HG02623 (cell line): ENCODE data around the gene RCSD1.

Source experiments
- ATAC-seq: cut with Tn5 transposase; IDR thresholded peaks from one replicate; pipeline ENCODE4 v1.9.1; 2021; ENCODE audit warnings: moderate library complexity; ENCODE audit not compliant: unreplicated experiment

Gene RCSD1

DNA sequence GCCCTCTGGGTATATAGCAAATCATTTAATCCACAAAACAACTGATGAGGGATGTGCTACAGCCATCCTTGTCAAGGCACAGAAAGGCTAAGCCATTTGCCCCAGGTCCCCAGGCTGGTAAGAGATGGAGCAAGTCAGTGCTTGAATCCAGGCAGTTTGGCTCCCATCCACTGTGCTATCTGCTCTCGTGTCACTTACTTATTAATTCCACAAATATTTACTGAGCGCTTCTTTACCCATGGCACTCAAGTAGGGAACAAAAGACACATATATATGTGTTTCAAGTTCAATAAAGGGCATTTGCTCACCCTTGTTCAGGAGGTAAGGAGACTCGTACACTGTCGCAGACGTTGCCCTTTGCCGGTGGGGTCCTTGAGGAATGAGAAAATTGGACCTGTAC, 53.2 kb downstream of the RCSD1 start:
- no peak for ATAC-seq

DNA sequence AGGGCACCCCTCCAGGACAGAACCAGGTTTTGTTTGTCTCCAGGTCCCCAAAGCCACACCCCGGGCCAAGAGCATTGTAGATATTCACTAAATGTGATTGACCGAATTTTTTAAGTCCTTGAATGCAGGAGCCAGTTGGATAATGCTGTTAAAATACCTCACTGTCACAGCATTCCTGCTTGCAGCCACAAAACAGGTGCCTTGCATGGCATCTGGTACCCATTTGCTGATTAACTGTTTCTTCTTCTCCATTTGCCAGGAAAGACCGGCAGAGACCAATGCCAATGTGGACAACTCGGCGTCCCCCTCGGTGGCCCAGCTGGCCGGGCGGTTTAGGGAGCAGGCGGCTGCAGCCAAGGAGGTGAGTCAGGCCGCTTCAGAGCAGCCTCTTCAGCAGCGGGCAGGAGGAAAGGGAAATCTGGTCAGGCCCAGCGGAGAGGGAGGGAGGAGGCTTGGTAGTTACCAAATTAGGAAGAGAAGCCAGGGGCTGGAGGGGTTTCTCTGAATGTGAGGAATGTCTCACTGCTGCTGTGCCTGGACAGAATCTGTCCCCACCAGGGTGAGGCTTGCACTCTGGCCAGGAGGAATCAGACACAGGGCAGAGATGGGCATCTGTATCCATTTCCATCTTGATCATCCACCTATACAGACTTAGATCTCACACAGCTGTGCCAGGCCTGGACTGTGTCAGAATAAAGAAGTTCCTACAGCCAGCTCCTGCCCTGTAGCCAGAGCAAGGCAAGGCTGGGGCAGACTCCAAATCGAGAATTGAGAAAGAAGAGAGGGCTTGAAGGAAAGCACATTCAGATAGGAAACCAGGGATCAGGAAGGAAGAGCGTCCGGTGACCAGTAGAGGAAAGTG, 53.8 kb downstream of the RCSD1 start:
- ATAC-seq: no peak

DNA sequence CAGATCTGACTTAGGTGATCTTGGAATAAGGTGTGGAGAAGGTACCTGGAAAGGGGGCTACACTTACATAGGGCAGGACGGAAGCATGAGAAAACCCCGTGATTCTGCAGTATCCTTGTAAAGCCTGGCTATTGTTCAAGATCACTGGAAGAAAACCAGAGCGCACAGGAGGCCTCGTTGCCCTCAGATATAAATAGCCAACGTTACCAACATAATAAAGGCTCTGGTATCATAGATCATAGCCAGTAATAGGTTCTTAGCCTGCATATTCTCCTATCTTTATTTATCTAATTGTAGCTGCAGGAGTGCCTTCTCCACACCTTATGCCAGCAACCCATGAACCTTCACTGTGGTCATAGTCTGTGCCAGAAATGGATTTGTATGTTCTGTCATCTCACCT, 55.8 kb downstream of the RCSD1 start:
- ATAC-seq: no peak

DNA sequence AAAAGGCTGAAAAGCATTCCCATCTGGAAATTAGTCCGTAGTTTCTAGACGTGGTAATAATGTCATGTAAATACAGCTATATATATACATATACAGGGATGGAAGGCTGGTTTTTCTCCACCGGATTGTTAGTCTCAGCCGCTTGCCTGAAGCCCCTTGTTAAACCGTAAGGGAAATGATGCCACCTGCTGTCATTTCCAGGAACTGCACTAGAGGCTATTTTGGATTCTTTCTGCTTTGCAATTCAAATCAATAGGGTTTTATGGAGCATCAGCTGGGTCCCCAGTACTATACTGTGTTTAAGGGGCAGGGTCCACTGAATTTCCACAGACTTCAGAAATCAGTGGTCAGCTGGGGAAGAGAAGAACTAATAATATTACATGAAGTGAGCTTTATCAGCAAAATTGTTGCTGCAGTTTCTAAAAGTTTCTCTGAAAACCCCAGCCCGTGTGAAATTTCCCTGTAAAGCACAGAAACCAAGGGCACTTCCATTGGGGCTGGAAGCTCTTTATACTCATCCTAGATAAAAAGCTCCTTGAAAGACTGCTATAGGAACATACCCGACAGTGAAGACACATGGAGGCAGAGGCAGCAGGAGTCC, 58.0 kb downstream of the RCSD1 start:
- no peak for ATAC-seq

DNA sequence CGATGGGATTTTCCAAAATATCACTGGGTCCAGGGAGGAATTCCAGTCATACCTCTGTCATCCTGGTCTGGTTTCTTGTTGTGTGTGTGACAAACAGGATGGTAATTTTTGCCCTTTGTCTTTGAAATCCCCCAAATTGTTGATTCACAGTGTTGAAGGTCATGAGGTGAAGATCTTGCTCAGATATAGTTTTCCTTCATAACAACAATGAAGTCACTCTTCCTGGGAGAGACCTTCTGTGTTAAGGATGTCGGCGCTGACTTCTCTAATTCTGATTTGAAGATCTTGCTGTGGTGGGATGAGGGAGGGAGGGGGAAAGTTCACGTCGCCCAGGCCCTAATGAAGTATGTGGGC, 59.5 kb downstream of the RCSD1 start:
- ATAC-seq: no peak

DNA sequence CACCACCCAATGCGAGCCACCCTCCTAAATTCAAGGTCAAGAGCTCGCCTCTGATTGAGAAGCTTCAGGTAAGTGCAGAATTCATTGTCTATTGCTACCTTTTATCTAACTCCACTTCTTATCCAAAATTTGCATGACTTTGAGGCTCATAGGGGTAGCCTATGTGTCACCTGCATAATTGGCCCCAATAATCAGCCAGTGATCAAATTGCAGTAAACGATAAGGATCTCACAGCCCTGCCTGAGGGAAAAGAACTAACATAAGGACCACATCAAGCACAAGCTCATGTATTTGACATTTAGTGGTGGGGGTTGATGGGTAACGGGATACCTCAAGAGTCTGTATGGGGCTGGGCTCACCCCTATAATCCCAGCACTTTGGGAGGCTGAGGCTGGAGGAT, 60.0 kb downstream of the RCSD1 start:
- ATAC-seq: no peak

DNA sequence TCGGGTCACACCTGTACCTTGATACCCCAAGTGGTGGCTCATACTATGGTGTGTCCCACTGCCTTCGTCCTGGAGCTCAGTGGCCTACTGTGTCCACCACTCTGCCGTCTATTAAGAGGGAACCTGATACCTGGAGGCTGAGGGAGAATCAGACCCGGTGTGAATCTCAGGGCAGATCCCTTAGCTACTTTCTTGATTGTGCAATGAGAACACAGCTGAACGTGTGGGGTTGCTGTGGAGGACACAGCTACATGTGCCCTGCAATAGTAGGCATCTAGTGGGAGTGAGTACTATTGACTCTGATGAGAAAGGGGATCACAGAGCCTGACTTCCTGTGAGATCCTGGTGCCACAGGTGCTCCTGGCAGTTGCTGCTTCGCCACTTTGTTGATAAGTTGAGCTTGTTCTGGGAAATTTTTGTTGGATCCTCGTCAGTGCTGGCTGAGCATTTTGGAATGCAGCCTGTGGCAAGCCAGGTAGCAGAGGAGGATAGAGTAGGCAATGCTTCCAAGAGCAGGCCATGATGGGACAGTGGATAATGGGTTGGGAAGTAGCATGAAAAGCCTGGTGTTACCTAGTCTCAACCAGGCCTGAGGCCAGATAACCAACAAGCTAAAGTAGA, 63.5 kb downstream of the RCSD1 start:
- no peak for ATAC-seq

DNA sequence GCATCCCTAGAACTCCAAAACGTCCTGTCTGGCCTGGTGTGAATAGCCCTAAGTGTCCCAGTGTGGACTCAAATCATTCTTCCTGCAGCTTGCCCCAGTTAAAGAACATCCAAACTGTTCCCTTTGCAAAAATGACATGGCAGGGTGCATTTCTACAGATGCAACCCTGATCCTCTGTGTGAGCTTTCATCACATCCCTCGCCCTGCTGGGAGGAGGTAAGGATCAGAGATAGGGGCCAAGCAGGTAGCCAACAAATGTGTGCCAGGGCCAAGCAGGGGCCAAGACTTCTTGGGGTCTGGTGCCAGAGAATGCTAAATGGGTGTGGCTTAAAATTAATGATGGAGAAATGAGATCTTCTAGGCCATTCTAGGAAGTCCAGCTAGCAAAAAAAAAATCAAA, 64.7 kb downstream of the RCSD1 start:
- ATAC-seq: no peak

DNA sequence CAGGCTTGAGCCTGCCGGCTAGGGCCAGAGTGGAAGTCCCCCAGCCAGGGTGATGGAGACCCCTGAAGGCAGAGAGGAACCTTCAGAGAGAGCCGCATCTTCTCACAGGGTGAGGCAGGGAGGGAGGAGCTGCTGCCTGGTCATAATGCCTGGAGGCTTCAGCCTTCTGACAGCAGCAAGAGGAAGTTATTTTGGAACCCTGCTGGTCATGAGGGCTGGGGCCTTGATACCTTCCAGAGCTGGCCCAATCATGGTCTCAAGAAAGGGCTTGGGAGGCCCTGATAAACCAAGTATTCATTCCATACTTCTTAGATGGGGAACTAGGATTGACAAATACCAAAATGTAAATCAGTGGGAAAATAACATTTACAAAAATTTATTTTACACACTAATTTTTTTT, 65.1 kb downstream of the RCSD1 start:
- no peak for ATAC-seq

DNA sequence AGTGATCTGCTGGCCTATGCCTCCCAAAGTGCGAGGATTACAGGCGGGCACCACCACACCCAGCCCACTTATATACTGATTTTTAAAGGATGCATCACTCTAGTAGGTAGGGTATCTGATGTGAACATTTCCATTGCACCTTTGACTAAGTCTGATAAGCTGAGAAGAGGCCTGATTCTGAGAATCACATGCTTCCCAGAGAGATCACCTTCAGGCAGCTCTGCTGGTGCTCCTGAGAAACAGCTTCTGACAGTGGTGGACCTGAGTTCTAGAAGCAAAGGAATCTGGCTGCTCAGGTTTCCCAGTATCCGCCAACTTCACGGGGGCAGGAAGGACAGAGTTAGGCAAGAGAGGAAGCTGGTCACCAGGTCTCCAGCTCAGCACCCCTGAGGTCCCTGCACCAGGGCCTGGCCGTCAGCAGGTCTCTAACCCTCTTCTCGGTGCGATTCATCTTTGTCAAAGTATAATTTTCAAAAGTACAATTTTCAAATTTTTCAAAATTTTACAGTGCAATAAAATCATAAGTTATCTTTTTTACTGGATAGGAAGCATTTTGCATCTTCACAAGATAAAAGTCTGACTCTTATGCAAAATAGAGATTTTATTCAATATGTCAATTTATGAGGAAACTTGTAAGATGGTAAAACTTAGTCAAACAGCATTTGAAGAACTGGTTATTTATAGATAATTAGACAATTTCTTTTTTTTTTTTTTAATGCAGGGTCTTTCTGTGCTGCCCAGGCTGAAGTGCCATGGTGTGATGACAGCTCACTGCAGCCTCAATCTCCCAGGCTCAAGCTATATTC, 65.9 kb downstream of the RCSD1 start:
- ATAC-seq: no peak

DNA sequence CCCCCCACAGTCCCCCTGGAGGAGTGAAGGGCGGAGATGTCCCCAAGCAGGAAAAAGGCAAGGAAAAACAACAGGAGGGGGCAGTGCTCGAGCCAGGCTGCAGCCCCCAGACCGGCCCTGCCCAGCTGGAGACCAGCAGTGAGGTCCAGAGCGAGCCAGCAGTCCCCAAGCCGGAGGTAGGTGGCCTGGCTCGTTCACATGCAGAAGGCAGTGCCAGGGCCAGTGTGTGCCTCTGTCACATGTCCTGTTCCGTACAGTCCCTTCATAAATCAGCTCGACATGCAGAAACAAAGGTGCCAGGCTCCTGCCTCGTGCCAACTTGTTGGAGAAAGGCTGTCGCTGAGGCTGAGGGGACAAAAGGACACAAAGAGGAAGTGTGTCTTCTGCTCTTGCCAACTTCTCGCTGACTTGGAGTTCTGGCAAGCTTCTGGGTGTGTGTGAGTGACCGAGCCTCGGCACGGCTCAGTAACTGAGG, 67.7 kb downstream of the RCSD1 start:
- ATAC-seq: no peak

DNA sequence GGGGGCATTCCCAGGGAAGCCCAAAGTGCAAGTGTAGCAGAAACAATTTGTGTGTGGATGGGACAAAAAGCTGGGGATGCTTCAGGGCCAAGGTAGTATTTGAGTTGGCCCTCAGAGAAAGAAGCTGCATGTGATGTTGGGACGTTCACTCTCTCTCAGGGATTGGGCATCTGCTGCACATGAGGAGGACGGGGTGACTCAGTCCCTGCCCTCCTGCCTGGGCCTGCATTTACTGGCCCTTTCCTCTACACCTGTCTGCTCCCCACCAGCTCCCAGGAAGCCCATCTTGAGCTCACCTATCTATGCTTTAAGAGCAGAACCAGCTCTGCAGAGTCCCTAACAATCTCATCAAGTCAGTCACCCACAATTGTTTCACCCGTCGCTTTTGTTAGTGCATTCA, 68.3 kb downstream of the RCSD1 start:
- ATAC-seq: no peak

DNA sequence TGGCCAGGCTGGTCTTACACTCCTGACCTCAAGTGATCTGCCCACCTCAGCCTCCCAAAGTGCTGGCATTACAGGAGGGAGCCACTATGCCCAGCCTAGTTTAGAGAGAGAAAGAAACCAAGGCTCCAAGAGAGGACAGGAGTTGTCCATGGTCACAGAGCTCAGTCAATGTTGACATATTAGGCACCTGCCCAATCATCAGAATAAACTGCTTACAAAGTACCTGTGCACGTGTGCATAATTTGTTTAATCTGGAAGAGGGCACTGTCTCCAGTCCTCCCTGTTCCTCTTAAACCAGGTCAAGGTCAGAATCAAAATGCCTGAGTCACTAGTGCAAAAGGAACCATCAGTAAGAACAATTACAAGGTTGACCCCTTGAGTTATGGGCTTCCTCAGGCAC, 71.5 kb downstream of the RCSD1 start:
- ATAC-seq: no peak

DNA sequence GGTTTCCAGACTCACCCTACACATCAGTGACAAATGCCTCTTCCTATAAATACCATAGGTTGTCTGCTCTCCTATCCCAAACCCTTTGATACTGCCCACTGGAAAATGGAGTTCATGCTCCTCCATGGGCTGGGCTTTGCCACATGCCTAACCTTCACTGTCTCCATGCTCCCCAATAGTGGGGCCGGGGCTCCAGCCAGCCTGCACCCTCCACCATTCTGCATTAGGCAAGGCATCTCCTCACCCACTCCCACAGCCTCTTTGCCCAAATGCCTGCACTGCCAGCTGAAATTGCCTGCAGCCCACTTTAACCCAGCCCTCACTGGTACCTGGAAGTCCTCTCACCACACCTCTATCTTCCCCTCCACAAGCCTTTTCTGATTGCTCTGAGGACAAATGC, 73.5 kb downstream of the RCSD1 start:
- ATAC-seq: no peak

DNA sequence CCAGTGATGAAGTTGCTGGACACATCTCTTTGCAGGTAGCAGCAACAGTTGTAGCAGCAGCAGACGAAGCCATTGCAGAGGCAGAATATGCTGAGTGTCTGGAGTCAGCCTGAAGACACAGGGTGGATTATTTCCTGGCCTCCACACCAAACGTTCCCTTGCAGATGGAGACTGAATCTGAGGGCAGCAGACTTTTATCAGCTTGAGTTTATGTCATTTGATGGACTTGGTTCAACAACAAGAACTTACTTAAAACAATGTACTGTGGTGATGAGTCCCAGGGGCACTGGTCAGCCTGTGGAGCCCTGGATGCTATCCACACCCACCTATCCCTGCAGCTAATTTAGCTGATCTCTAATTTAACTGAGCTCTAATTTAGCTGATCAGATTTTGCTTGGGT, 74.7 kb downstream of the RCSD1 start:
- ATAC-seq: no peak

DNA sequence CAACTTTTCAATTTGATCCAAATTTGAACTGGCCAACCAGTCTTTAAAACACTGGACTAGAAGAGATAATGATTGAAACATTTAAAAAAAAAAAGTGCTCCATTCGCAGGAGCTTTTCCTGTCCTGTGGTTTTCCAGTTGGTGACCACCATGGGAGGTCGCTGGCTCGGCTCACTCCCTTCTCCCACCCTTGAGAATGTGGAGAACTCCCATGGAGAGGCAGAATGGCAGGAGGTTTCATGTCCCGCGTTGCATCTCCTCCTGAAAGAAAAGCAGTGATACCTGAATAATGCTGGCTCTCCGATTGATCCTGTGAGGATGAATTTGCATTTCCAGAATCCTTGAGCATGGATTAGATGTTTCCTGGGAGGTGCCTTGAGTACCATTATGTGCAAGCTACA, 75.2 kb downstream of the RCSD1 start:
- no peak for ATAC-seq

DNA sequence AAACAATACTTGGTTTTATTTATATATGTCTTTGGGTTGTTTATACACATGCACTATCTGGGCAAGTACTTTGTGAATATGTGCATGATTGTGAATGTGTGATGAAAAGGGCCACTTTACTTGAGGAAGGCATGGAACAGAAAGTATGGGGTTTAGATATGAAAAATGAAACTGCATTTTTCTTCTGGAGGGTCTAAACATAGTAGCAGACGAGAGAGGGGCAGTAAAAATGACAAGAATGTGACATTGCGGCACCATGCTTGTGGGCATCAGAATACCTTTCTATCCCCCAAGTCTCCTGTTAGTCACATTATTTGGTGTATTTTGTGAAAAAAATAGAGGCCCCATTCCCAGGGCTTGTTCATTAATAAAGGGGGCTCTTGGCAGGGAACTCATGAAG, 76.3 kb downstream of the RCSD1 start:
- no peak for ATAC-seq

DNA sequence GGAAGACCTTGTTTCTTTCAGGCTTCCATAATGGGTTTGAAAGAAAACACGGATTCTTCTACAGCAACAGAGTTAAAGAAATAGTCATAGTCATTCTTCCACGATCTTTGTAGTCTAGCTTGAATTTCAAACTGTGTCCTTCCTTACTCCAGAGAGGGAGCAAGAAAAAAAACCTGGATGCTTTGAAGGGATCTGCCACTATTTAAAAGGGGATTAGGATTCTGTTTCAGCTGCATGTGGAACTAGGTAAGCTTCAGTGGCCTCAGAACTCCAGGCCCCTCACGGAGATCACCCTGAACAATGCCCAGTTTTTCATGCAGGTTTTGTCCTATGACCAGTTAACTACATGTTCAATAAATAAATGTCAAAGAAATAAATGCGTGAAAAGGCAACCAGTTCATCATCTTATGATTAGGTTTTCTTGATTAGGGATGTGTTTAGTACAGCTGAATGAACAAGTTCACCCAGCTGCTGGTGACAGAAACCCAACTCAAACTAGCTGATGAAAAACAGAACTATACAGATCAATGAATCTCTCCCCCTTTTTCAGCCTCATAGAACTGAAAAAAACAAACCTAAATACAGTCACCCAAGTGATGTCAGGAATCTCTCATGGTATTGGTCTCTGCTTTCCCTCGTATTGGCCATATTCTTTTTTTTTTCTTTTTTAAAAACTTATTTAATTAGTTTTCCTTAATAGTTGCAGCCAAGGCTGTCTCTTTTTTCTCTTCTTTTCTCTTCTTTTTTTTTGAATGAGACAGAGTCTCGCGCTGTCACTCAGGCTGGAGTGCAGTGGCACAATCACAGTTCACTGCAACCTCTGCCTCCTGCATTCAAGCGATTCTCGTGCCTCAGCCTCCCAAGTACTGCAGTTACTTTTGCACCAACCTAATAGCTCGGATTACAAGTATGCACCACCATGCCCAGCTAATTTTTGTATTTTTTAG, 77.2 kb downstream of the RCSD1 start:
- ATAC-seq: no peak

DNA sequence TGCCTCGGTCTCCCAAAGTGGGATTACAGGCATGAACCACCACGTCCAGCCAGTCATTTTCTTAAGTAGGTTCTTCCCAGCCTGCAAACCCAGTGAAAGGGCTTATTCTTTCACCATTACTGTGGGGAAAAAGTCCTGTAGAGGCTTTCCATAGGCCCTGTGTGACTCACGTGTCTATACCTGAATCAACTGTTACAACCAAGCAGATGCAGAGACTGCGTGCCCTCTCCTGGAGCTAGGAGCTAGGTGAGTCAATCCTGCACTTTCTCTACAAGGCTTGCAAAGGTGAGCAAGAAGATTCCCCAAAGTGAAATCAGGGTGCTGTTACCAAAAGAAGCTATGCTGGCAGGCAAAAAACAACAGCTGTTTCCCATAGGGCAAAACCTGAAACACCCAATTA, 77.9 kb downstream of the RCSD1 start:
- ATAC-seq: no peak

DNA sequence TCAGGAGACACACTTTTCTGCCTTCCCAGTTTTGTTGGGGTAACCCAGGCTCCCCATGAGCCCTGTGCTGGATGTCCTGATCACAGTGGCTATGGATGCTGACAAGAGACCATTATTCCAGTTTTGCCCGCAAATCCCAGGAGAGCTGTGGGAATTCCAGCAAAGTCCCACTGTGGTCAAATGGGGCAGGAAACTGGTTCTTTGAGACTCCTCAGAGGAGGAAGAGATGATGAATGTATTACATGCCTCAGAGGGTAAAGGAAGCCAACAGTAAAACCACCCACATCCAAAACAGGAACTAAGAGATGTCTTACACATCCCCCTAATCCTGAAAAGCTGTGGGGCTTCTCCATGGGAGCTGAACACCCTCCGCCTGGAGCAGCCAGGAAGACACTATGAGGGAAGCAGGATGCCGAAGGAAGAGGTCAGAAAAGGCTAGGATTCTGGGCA, 78.9 kb downstream of the RCSD1 start:
- ATAC-seq: peak; percentile 41
